C4-2B (cell line): Measurements from ENCODE around the gene NPY4R.
"Not testable (repeated sequence)": the region's sequence is repeated elsewhere in the genome, so short reads cannot be mapped to it uniquely, and the experiment has no call there.

ENCODE experiments used
- CTCF ChIP-seq: fragments of 450-650 bp; conservative IDR thresholded peaks from 2 replicates; pipeline ENCODE4 v1.5.1; 2017; ENCODE audit warnings: mild to moderate bottlenecking
- ZFX ChIP-seq: fragments of 450-650 bp; IDR thresholded peaks from 2 replicates; pipeline ENCODE4 v1.6.1; 2017

- TF ChIP-seq CTCF, ZFX: not testable (repeated sequence)
Observed at GRCh38 chr10:46491364-46492114, 25.8 kb upstream of the NPY4R start.
